HepG2 (cell line): ENCODE measurements around the gene KISS1. TPM values are rescaled to one million over a fixed set of nuclear protein-coding genes. Genes with fewer than 3 reads are reported as not detected.

Experiments used
- ATAC-seq: fragments of 200-7000 bp; cut with Tn5 transposase; 3 replicates; pipeline ENCODE4 v1.9.1; 2020; ENCODE audit warnings: mild to moderate bottlenecking, moderate library complexity
- BruUV-seq: library from RNA; stranded (reverse); fragments of 400-500 nt; replicated peaks from 2 replicates; lab custom pipeline; 2021; lab: Mats Ljungman, UMichigan
- CTCF ChIA-PET: fragments of 300-600 bp; formaldehyde crosslinking; extraction: SDS; loops from one replicate; lab custom pipeline; 2021; ENCODE audit warnings: low total read pairs, inconsistent platforms, low intra/inter-chr PET ratio; lab: Yijun Ruan, JAX
- POLR2A ChIA-PET: fragments of 350-600 bp; sonication (Branson Sonifier 250); formaldehyde crosslinking; loops from one replicate; lab custom pipeline; 2020; ENCODE audit warnings: antibody characterized with exemption, inconsistent platforms; lab: Yijun Ruan, JAX
- DNase-seq: peaks from one replicate; pipeline ENCODE4 v3.0.0-alpha.2; 2015; ENCODE audit warnings: low spot score
- FAIRE-seq: peaks from 3 replicates; lab custom pipeline; 2011; peaks lifted over from hg19 to GRCh38; lab: Jason Lieb, UNC
- H2AFZ ChIP-seq: one replicate; pipeline ENCODE4 v1.6.1; 2011; ENCODE audit warnings: low read length, inconsistent platforms
- H3K27ac ChIP-seq: fragments of 300-600 bp; 3 replicates; pipeline ENCODE4 v1.8.0; 2011; ENCODE audit warnings: mixed run types, mild to moderate bottlenecking, mixed read lengths, low read length, inconsistent platforms; ENCODE audit not compliant: insufficient read depth; ENCODE audit errors: extremely low read length
- H3K27me3 ChIP-seq, 2 experiments: fragments of 200-600 bp in 1 of 2; 2 replicates in 1 of 2; 3 replicates in 1 of 2; pipeline versions ENCODE4 v1.6.0 to v1.8.0; 2011; ENCODE audit warnings: low read length in 2 of 2, mild to moderate bottlenecking in 2 of 2, moderate library complexity in 2 of 2, inconsistent platforms in 1 of 2; ENCODE audit not compliant: insufficient read depth in 2 of 2, control insufficient read depth in 1 of 2
- H3K36me3 ChIP-seq, 2 experiments: fragments of 200-600 bp in 1 of 2; replicated peaks in 1 of 2; 2 replicates in 1 of 2; 3 replicates in 1 of 2; pipeline versions ENCODE4 v1.5.1 to v1.8.0; 2011; ENCODE audit warnings: low read length in 2 of 2, inconsistent platforms in 1 of 2; ENCODE audit not compliant: insufficient read depth in 2 of 2, control insufficient read depth in 1 of 2
- H3K4me1 ChIP-seq: 2 replicates; pipeline ENCODE4 v1.5.1; 2012; ENCODE audit warnings: low read length, inconsistent platforms; ENCODE audit not compliant: insufficient read depth
- H3K4me2 ChIP-seq: 2 replicates; pipeline ENCODE4 v1.6.0; 2011; ENCODE audit warnings: low read depth, low read length, inconsistent platforms
- H3K4me3 ChIP-seq, 3 experiments: fragments of 200-600 bp in 1 of 3; sonication (generic), shearing (Covaris generic) in 1 of 3; replicated peaks in 1 of 3; 2 replicates each; pipeline ENCODE4 v1.5.1; 2011 to 2016; ENCODE audit warnings: low read length in 3 of 3, inconsistent platforms in 2 of 3, low read depth in 2 of 3, mild to moderate bottlenecking in 2 of 3, control low read depth in 1 of 3, mixed read lengths in 1 of 3; ENCODE audit not compliant: insufficient read depth in 1 of 3
- H3K79me2 ChIP-seq: one replicate; pipeline ENCODE4 v1.6.1; 2011; ENCODE audit warnings: low read length, inconsistent platforms; ENCODE audit not compliant: insufficient read depth
- H3K9ac ChIP-seq: 2 replicates; pipeline ENCODE4 v1.6.0; 2011; ENCODE audit warnings: mild to moderate bottlenecking, low read depth, low read length, inconsistent platforms; ENCODE audit not compliant: insufficient read depth
- H3K9me3 ChIP-seq: 2 replicates; pipeline ENCODE4 v1.5.1; 2012; ENCODE audit warnings: mild to moderate bottlenecking, low read length
- H4K20me1 ChIP-seq: 2 replicates; pipeline ENCODE4 v1.6.0; 2011; ENCODE audit warnings: inconsistent platforms, mild to moderate bottlenecking, low read length, moderate library complexity; ENCODE audit not compliant: insufficient read depth
- SATB2 ChIP-seq: sonication (generic); formaldehyde crosslinking; IDR thresholded peaks from 2 replicates; pipeline ENCODE4 v1.5.0; 2020; ENCODE audit warnings: missing genetic modification reagents
- SOX6 ChIP-seq, 2 experiments: fragments of 450-650 bp in 1 of 2; sonication (generic) in 1 of 2; formaldehyde crosslinking in 1 of 2; IDR thresholded peaks; 2 replicates each; pipeline versions ENCODE4 v1.4.0 to v1.6.1; 2017 to 2020; ENCODE audit warnings: antibody characterized with exemption in 1 of 2, mild to moderate bottlenecking in 1 of 2, missing genetic modification reagents in 1 of 2
- SP2 ChIP-seq: sonication (generic); formaldehyde crosslinking; IDR thresholded peaks from 2 replicates; pipeline ENCODE4 v1.5.1; 2020; ENCODE audit warnings: mild to moderate bottlenecking, missing genetic modification reagents
- SP5 ChIP-seq: IDR thresholded peaks from 2 replicates; pipeline ENCODE4 v1.6.1; 2016; ENCODE audit warnings: low read depth, borderline replicate concordance
- WGBS: methylation state at CpG from one replicate; pipeline ENCODE4 v1.1.6; 2017; ENCODE audit warnings: low lambda C conversion rate; 5-methylcytosine and 5-hydroxymethylcytosine counted together
- in situ Hi-C: cut with HindIII; loops from 2 replicates; pipeline ENCODE4 v1.10.0; 2017; ENCODE audit warnings: low pct_unique_long_range_greater_than_20kb; ENCODE audit not compliant: extremely low pct_ligation_motif_present
- intact Hi-C: fragments of 100-400 bp; cut with micrococcal nuclease; formaldehyde crosslinking; loops from one replicate; pipeline ENCODE4 v1.10.0; 2022; ENCODE audit not compliant: unreplicated experiment
- polyA plus RNA-seq, 8 experiments: library from polyadenylated mRNA; depleted of rRNA in 3 of 8; stranded (reverse) in 7 of 8; unstranded in 1 of 8; fragments of >200 nt; fragmentation: Illumina TruSeq in 4 of 8; extraction: Trizol in 4 of 8; gene quantifications; 2 replicates each; pipeline versions ENCODE4 v1.2.1 to v1.2.3, GENCODE V29; 2011 to 2016; ENCODE audit warnings: low read depth in 4 of 8, missing spikeins in 1 of 8, mixed read lengths in 1 of 8; ENCODE audit not compliant: insufficient read depth in 1 of 8
- total RNA-seq, 5 experiments: library from RNA; depleted of rRNA; stranded (reverse); fragments of >200 nt; fragmentation: Illumina TruSeq; extraction: Trizol; gene quantifications; 2 replicates each; pipeline ENCODE4 v1.2.3, GENCODE V29; 2016; ENCODE audit warnings: low read depth in 1 of 5
- TF ChIP-seq, protein P1 (sequence below): sonication (generic); formaldehyde crosslinking; IDR thresholded peaks from 2 replicates; pipeline ENCODE4 v1.9.0; 2022; ENCODE audit warnings: low read depth, missing genetic modification reagents
- TF ChIP-seq, protein P2 (sequence below): sonication (generic); formaldehyde crosslinking; conservative IDR thresholded peaks from 2 replicates; pipeline ENCODE4 v1.8.1; 2023; ENCODE audit warnings: missing genetic modification reagents

The KISS1 gene
- total and polyA plus RNA-seq, 2 of the 13 experiments (the other 11 are each of a cell fraction or from before 2014, with no cell fraction given) = 0.24 to 0.80 TPM

DNA sequence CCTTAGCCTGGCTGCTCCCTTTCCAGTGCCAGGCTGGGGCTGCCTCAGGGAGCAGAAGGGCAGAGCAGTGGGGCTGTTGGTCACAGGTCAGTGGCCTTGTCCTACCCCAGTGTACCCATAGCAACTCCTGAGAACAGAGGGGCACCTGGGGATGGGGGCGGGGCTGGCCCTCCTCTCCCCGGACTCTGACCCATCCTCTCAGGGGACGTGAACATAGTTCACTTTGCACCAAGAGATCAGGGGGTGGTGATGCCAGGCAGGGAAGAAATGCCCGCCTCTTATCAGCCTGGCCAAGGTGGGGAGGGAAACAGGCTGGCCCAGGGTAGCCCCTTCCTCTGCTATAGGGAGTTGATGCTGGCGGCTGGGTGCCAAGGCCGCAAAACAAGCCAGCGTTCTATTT is 49.3 kb downstream of the KISS1 start (continued):
- TF ChIP-seq, protein P1, sequence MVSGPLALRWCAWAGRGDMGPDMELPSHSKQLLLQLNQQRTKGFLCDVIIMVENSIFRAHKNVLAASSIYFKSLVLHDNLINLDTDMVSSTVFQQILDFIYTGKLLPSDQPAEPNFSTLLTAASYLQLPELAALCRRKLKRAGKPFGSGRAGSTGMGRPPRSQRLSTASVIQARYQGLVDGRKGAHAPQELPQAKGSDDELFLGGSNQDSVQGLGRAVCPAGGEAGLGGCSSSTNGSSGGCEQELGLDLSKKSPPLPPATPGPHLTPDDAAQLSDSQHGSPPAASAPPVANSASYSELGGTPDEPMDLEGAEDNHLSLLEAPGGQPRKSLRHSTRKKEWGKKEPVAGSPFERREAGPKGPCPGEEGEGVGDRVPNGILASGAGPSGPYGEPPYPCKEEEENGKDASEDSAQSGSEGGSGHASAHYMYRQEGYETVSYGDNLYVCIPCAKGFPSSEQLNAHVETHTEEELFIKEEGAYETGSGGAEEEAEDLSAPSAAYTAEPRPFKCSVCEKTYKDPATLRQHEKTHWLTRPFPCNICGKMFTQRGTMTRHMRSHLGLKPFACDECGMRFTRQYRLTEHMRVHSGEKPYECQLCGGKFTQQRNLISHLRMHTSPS = peak; percentile 95
- TF ChIP-seq SP5 (CRISPR knock-in tag) = peak; percentile 75
- no peak for TF ChIP-seq SP2
- no peak for TF ChIP-seq SOX6 (IDR thresholded peaks at IDR 0.05)
- peak; percentile 15; the same call in 1 of the 2 replicates for TF ChIP-seq SOX6 (CRISPR knock-in tag; IDR thresholded peaks at IDR 0.05)

DNA sequence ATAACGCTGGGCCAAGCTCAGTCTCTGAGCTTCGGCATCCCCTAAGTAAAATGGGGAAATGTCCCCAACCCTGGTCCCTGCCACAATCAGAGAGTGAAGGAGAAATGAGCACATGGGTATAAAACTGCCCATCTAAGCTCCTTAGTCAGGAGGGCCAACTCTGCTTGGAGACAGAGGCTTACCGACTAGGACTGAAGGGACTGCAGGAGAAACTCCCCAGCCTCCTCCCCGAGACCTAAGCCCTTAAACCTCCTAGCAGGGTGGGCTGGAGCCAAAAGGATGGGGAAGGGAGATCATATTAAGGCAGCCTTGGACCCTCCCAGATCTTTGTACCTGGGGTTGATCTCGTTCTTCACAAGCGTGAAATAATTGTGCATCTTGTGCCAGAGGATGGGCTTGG is 50.0 kb downstream of the KISS1 start:
- no peaks in the 10 kb centered on the region for H3K79me2 ChIP-seq
- in situ Hi-C loops = no loop called here
- DNase-seq (no peak), ATAC-seq (no peak), FAIRE-seq (no peak)
- peak overlapping the region; percentile 50 for H3K4me2 ChIP-seq
- no peak overlapping the region for H3K4me3 ChIP-seq
- no peak overlapping the region for H3K9ac ChIP-seq
- H4K20me1 ChIP-seq = no peaks in the 10 kb centered on the region
- TF ChIP-seq SATB2 = no peak
- TF ChIP-seq, protein P2, sequence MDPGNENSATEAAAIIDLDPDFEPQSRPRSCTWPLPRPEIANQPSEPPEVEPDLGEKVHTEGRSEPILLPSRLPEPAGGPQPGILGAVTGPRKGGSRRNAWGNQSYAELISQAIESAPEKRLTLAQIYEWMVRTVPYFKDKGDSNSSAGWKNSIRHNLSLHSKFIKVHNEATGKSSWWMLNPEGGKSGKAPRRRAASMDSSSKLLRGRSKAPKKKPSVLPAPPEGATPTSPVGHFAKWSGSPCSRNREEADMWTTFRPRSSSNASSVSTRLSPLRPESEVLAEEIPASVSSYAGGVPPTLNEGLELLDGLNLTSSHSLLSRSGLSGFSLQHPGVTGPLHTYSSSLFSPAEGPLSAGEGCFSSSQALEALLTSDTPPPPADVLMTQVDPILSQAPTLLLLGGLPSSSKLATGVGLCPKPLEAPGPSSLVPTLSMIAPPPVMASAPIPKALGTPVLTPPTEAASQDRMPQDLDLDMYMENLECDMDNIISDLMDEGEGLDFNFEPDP = 0 out of 2 replicates have a peak, but pooled peaks have one; percentile 86
- TF ChIP-seq, all 625 proteins: peak for 1
- intact Hi-C loops = loop anchor here (10.0 kb wide), 1 partner anchor 358 kb away; no protein-coding TSS in a partner anchor
- Histone ChIP-seq H3K27me3 (no peaks in the 10 kb centered on the region; a peak in 1 of 5 replicates), H3K36me3 (no peaks in the 10 kb centered on the region; a peak in 1 of 5 replicates), H3K9me3 (no peaks in the 10 kb centered on the region), H3K27ac (peak overlapping the region; percentile 65), H3K4me1 (peaks cover 88% of the 10 kb centered on the region), H2AFZ (no peak overlapping the region)
- WGBS = 78% methylated on average over 6 of the region's 6 CpGs
- ChIA-PET CTCF (no interaction called here), POLR2A (interaction anchor here (1.1 kb wide), 1 partner anchor 19 kb away, joined by 3 read pairs; no protein-coding TSS in a partner anchor)
- BruUV-seq = no TSS peak
